Right renal cortex interstitium (tissue), 3 donors: Measurements from ENCODE around the gene MOB1B. TPM values are rescaled to one million over a fixed set of nuclear protein-coding genes. Genes with fewer than 3 reads are reported as not detected.
"Not testable (repeated sequence)": the region's sequence is repeated elsewhere in the genome, so short reads cannot be mapped to it uniquely, and the experiment has no call there.

Source experiments
- DNase-seq, 3 donors: peaks; one replicate each; pipeline ENCODE4 v3.0.0-alpha.2; 2013; ENCODE audit warnings: low read depth in 3 of 3, low spot score in 2 of 3
- polyA plus RNA-seq, 3 donors: library from polyadenylated mRNA; unstranded; fragments of 120-200 nt; gene quantifications; one replicate each; pipeline ENCODE4 v1.2.1, GENCODE V29; 2013; ENCODE audit not compliant: insufficient read length in 3 of 3

MOB1B gene
- polyA plus RNA-seq, 3 donors: 38.1 to 41.3 (median 39.3) TPM

- DNase-seq: no peak
Measured at GRCh38 chr4:71004281-71004851, 102.2 kb downstream of the MOB1B start.

GRCh38 chr4:71005025-71005424, 102.9 kb downstream of the MOB1B start:
- DNase-seq: not testable (repeated sequence)

- DNase-seq: no peak
Measured at GRCh38 chr4:71006203-71006907, 104.2 kb downstream of the MOB1B start.

GRCh38 chr4:71008196-71008595, 106.0 kb downstream of the MOB1B start:
- no peak for DNase-seq

GRCh38 chr4:71009086-71009485, 106.9 kb downstream of the MOB1B start:
- DNase-seq: no peak

GRCh38 chr4:71009890-71010588, 107.9 kb downstream of the MOB1B start:
- peak in 1 of 3 donors; percentile 40 for DNase-seq

GRCh38 chr4:71011451-71011850, 109.3 kb downstream of the MOB1B start:
- DNase-seq: no peak

GRCh38 chr4:71017391-71017790, 115.2 kb downstream of the MOB1B start:
- DNase-seq: not testable (repeated sequence)

GRCh38 chr4:71020611-71021010, 118.4 kb downstream of the MOB1B start:
- no peak for DNase-seq

GRCh38 chr4:71025654-71026053, 123.5 kb downstream of the MOB1B start:
- DNase-seq: no peak

- no peak for DNase-seq
Measured at GRCh38 chr4:71026086-71026485, 123.9 kb downstream of the MOB1B start.

- no peak for DNase-seq
Measured at GRCh38 chr4:71027611-71028010, 125.4 kb downstream of the MOB1B start.

- DNase-seq: no peak
Measured at GRCh38 chr4:71029504-71029903, 127.3 kb downstream of the MOB1B start.

GRCh38 chr4:71032106-71032505, 129.9 kb downstream of the MOB1B start:
- DNase-seq: not testable (repeated sequence)

Other genes starting within 250 kb of the MOB1B start
- 1 to 10 TPM in 2 of 3 donors, under 1 TPM in 1; 0.69 to 1.6 (median 1.1) TPM for gene JCHAIN, start 235.9 kb upstream of the MOB1B start, polyA plus RNA-seq
- 10 to 100 TPM; 54.0 to 58.0 (median 54.2) TPM for gene UTP3, start 213.8 kb upstream of the MOB1B start, polyA plus RNA-seq
- 10 to 100 TPM; 91.9 to 95.9 (median 93.3) TPM for gene RUFY3, start 180.4 kb upstream of the MOB1B start, polyA plus RNA-seq
- gene GRSF1, start 62.5 kb upstream of the MOB1B start, polyA plus RNA-seq: 100 to 1,000 TPM; 134 to 139 (median 136) TPM
- 10 to 100 TPM; 32.9 to 39.5 (median 34.5) TPM for gene DCK, start 91.3 kb downstream of the MOB1B start, polyA plus RNA-seq